Upper lobe of right lung (tissue), 1 donor: ENCODE results near the gene TTC12. TPM values are rescaled to one million over a fixed set of nuclear protein-coding genes. Genes with fewer than 3 reads are reported as not detected.

Experiments used
- ATAC-seq: fragments of 200-7000 bp; cut with Tn5 transposase; one replicate; pipeline ENCODE4 v1.9.1; 2020; ENCODE audit warnings: mild to moderate bottlenecking, moderate library complexity
- DNase-seq: peaks from one replicate; pipeline ENCODE4 v3.0.0-alpha.2; 2020
- H3K27ac ChIP-seq: fragments of 200-600 bp; one replicate; pipeline ENCODE4 v1.8.0; 2022
- H3K27me3 ChIP-seq: fragments of 200-600 bp; one replicate; pipeline ENCODE4 v1.8.0; 2022; ENCODE audit warnings: mild to moderate bottlenecking
- H3K36me3 ChIP-seq: fragments of 200-600 bp; one replicate; pipeline ENCODE4 v1.8.0; 2022
- H3K4me1 ChIP-seq: fragments of 200-600 bp; one replicate; pipeline ENCODE4 v1.8.0; 2022
- H3K4me3 ChIP-seq: fragments of 200-600 bp; one replicate; pipeline ENCODE4 v1.8.0; 2022; ENCODE audit warnings: mild to moderate bottlenecking
- H3K9me3 ChIP-seq: fragments of 200-600 bp; one replicate; pipeline ENCODE4 v1.8.0; 2022
- CTCF ChIP-seq: fragments of 200-600 bp; IDR thresholded peaks from one replicate; pipeline ENCODE4 v1.8.0; 2022; ENCODE audit warnings: antibody characterized with exemption
- intact Hi-C: fragments of 100-400 bp; cut with DNase I; formaldehyde crosslinking; loops from one replicate; pipeline ENCODE4 v1.11.0; 2022
- total RNA-seq: library from RNA; stranded (reverse); fragmentation: NEBNext Ultra II Directional; extraction: Animal tissue kit (Norgen Biotek cat#: 25700); gene quantifications from one replicate; pipeline ENCODE4 v1.2.1, GENCODE V29; 2021
- donor health status: DM: no; HTN: yes; CAD: no; lungs with severe emphysema.

TTC12 gene
- total RNA-seq, 1 donor from 2014 or later: 15.3 TPM

DNA sequence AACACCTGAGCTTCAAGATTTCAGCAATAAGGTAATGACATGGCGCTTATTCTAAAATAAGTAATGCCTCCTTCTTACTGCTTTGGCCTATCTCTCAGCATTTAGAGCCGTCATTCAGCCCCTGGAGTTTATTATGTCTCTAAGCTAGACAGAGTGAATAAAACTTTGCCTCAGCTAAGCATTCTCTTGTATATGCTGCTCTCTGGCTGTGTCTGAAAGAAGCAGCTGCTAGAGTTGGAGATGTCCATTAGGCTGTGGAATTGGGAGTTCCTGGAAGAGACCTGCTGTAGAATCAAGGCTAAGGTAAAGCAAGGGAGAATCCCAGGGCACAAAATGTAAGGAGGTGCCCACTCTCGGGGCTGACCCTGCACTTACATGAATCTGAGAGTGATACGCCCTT is 35.5 kb upstream of the TTC12 start:
- Histone ChIP-seq H3K27ac (no peak overlapping the region), H3K36me3 (no peaks in the 10 kb centered on the region), H3K27me3 (no peaks in the 10 kb centered on the region), H3K4me3 (no peak overlapping the region), H3K4me1 (no peaks in the 10 kb centered on the region), H3K9me3 (no peaks in the 10 kb centered on the region)
- intact Hi-C loops: no loop called here
- no peak for TF ChIP-seq CTCF
- ATAC-seq (no peak), DNase-seq (no peak)

- intact Hi-C loops: no loop called here
- DNase-seq (no peak), ATAC-seq (no peak)
- no peaks in the 10 kb centered on the region for H3K27me3 ChIP-seq
- no peaks in the 10 kb centered on the region for H3K36me3 ChIP-seq
- H3K4me1 ChIP-seq: no peaks in the 10 kb centered on the region
- H3K9me3 ChIP-seq: no peaks in the 10 kb centered on the region
- no peak for TF ChIP-seq CTCF
- H3K27ac ChIP-seq: no peak overlapping the region
- no peak overlapping the region for H3K4me3 ChIP-seq
Observed at GRCh38 chr11:113279591-113279990, 34.8 kb upstream of the TTC12 start.

DNA sequence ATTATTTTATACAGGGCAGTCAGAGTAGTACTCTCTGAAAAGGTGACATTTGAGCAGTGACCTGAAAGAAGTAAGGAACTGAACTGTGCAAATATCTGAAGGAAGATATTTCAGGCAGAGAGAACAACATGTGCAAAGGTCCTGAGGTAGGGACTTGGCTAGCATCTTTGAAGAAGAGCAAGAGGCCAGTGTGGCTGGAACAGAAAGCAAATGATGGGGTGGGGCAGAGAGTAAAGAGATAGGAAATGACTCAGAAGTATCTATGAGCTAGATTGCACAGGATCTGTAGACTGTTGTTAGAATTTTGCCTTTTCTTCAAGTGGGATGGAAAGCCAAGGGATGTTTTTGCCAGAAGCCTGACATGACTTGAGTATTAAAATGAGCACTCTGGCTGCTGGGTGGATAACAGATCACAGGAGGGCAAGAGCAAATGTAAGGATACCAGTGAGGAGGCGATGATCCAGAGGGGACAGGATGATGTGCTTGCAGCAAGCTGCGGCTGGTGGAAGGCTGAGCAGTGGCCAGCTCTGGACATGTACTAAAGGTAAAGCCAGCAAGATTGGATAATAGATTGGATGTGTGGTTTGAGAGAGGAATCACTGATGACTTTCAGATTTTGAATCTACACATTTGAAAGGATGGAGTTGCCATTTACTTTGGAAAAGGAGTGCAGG is 33.2 kb upstream of the TTC12 start:
- intact Hi-C loops: no loop called here
- no peaks in the 10 kb centered on the region for H3K4me1 ChIP-seq
- DNase-seq: no peak

GRCh38 chr11:113282898-113283437 is 31.4 kb upstream of the TTC12 start:
- H3K4me3 ChIP-seq: no peak overlapping the region
- H3K27me3 ChIP-seq: no peaks in the 10 kb centered on the region
- H3K36me3 ChIP-seq: no peaks in the 10 kb centered on the region
- intact Hi-C loops: no loop called here
- no peak overlapping the region for H3K27ac ChIP-seq
- DNase-seq (no peak), ATAC-seq (no peak)
- no peaks in the 10 kb centered on the region for H3K9me3 ChIP-seq
- no peaks in the 10 kb centered on the region for H3K4me1 ChIP-seq
- TF ChIP-seq CTCF: no peak

More for the DNA sequence above, 33.2 kb upstream of the TTC12 start:
- Histone ChIP-seq H3K4me3 (no peak overlapping the region), H3K36me3 (no peaks in the 10 kb centered on the region), H3K27me3 (no peaks in the 10 kb centered on the region), H3K9me3 (no peaks in the 10 kb centered on the region), H3K27ac (no peak overlapping the region)
- no peak for ATAC-seq
- no peak for TF ChIP-seq CTCF

GRCh38 chr11:113283881-113284280 is 30.5 kb upstream of the TTC12 start:
- no peak for TF ChIP-seq CTCF
- no peaks in the 10 kb centered on the region for H3K4me1 ChIP-seq
- no peaks in the 10 kb centered on the region for H3K36me3 ChIP-seq
- H3K27ac ChIP-seq: no peak overlapping the region
- H3K4me3 ChIP-seq: no peak overlapping the region
- no peaks in the 10 kb centered on the region for H3K9me3 ChIP-seq
- no peak for ATAC-seq
- intact Hi-C loops: no loop called here
- H3K27me3 ChIP-seq: no peaks in the 10 kb centered on the region
- DNase-seq: no peak
